MV-4-11 (cell line): Measurements from ENCODE around the gene GCSH.
A peak's percentile ranks its signal among the peaks of the same experiment; 100 is the strongest.
"Not testable (repeated sequence)": the region's sequence is repeated elsewhere in the genome, so short reads cannot be mapped to it uniquely, and the experiment has no call there.

Source experiments
- DNase-seq: peaks from one replicate; lab custom pipeline; 2025; lab: John Stamatoyannopoulos, UW

The GCSH gene

GRCh38 chr16:81095953-81096714, at the start of gene GCSH:
Gene GCSH (minus strand): TSS chr16:81096395. CDS start chr16:81096278, 117 bp downstream.
- DNase-seq = peak; percentile 98

GRCh38 chr16:81143921-81144471, 47.8 kb upstream of the GCSH start:
- no peak for DNase-seq

GRCh38 chr16:81142864-81143263, 46.7 kb upstream of the GCSH start:
- DNase-seq = no peak

GRCh38 chr16:81140930-81141780, 45.0 kb upstream of the GCSH start:
- no peak for DNase-seq

- no peak for DNase-seq
These were observed 42.8 kb upstream of the GCSH start for GRCh38 chr16:81138831-81139557.

GRCh38 chr16:81137754-81138153, 41.6 kb upstream of the GCSH start:
- DNase-seq = no peak

GRCh38 chr16:81136390-81137335, 40.5 kb upstream of the GCSH start:
- no peak for DNase-seq

GRCh38 chr16:81130126-81130525, 33.9 kb upstream of the GCSH start:
- no peak for DNase-seq

GRCh38 chr16:81128726-81129524, 32.7 kb upstream of the GCSH start:
- DNase-seq = no peak

- no peak for DNase-seq
These were observed 30.9 kb upstream of the GCSH start for GRCh38 chr16:81127051-81127450.

GRCh38 chr16:81123092-81123852, 27.1 kb upstream of the GCSH start:
- no peak for DNase-seq

- no peak for DNase-seq
These were observed 25.3 kb upstream of the GCSH start for GRCh38 chr16:81121474-81121990.

- DNase-seq = no peak
These were observed 21.2 kb upstream of the GCSH start for GRCh38 chr16:81117436-81117835.

GRCh38 chr16:81116285-81116684, 20.1 kb upstream of the GCSH start:
- DNase-seq = no peak

GRCh38 chr16:81112453-81112852, 16.3 kb upstream of the GCSH start:
- no peak for DNase-seq

- DNase-seq = not testable (repeated sequence)
These were observed 13.1 kb upstream of the GCSH start for GRCh38 chr16:81109274-81109673.

GRCh38 chr16:81107511-81107910, 11.3 kb upstream of the GCSH start:
- DNase-seq = no peak

GRCh38 chr16:81106826-81107503, 10.8 kb upstream of the GCSH start:
- no peak for DNase-seq

- no peak for DNase-seq
These were observed 9.8 kb upstream of the GCSH start for GRCh38 chr16:81105946-81106345.
